ENCODE data around the gene OPCML.

OPCML gene

GRCh38 chr11:133390803-133391202 lies 141.5 kb downstream of the OPCML start:
- POLR2A ChIA-PET = no interaction called here
- CTCF ChIA-PET = no interaction called here

DNA sequence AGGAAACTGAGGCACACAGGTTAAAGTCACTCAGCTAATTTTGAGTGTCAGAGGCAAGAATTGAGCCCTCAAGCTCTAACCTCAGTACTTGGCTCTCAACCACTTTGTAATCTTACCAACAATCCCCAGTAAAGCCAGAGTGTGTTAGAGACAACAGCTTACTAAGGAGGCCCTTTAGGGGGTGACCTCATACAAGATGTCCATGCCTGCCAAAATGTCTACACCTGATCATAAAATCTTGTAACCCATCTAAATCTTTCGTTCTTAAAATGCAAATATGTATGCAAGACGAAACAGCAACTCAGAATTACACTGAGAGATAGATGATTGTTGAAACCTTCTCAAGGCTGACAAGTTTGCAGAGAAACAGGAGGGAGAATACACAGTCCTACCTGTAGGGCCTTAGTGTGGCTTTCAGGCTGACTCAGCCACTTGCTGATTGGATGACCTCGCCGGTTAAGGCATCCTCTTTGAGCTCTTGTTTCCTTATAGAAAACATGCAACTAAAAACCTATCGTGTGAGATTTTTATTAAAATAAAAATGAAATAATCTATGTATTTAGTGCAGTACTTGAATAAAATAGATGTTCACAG lies 143.2 kb downstream of the OPCML start:
- no peak for TF ChIP-seq CTCF (IDR thresholded peaks at IDR 0.05; ENCODE audit: insufficient read depth, low read length, missing control alignments)
- CTCF ChIA-PET = no interaction called here
- no peak for DNase-seq (ENCODE audit: low read depth, low spot score)
- H3K4me3 ChIP-seq (ENCODE audit: low read depth, low read length) = no peak overlapping the region
- POLR2A ChIA-PET = no interaction called here

More at GRCh38 chr11:133390803-133391202, 141.5 kb downstream of the OPCML start:
- H3K4me3 ChIP-seq (ENCODE audit: low read depth, low read length) = no peak overlapping the region
- no peak for TF ChIP-seq CTCF (IDR thresholded peaks at IDR 0.05; ENCODE audit: insufficient read depth, low read length, missing control alignments)
- DNase-seq (ENCODE audit: low read depth, low spot score) = no peak

GRCh38 chr11:133388260-133388659 lies 144.0 kb downstream of the OPCML start:
- POLR2A ChIA-PET = no interaction called here
- no peak for TF ChIP-seq CTCF (IDR thresholded peaks at IDR 0.05; ENCODE audit: insufficient read depth, low read length, missing control alignments)
- no peak for DNase-seq (ENCODE audit: low read depth, low spot score)
- H3K4me3 ChIP-seq (ENCODE audit: low read depth, low read length) = no peak overlapping the region
- CTCF ChIA-PET = no interaction called here

- DNase-seq (ENCODE audit: low read depth, low spot score) = no peak
- POLR2A ChIA-PET = no interaction called here
- TF ChIP-seq CTCF (IDR thresholded peaks at IDR 0.05; ENCODE audit: insufficient read depth, low read length, missing control alignments) = no peak
- no peak overlapping the region for H3K4me3 ChIP-seq (ENCODE audit: low read depth, low read length)
- CTCF ChIA-PET = no interaction called here
Observed at GRCh38 chr11:133386852-133387251, 145.4 kb downstream of the OPCML start.

GRCh38 chr11:133386262-133386661 lies 146.0 kb downstream of the OPCML start:
- CTCF ChIA-PET = no interaction called here

DNA sequence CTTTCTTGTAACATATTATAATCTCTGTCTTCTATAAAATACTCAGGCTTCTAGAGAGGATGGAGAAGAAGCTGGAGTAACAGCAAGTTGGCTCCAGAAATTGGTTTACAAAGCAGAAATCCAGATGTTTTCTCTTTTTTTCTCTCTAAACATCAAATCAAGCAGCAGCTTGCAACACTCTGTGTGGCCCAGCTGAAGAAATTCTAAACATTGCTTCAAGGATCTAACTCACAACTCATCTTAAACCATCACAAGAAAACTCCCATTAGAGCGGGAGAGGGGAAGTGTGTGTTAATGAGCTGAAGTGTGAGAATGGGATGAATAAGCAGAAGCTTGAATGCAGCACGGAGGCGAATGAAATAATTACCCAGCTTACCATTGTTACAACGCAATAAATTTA lies 146.5 kb downstream of the OPCML start:
- DNase-seq (ENCODE audit: low read depth, low spot score) = no peak
- ChIA-PET CTCF (no interaction called here), POLR2A (no interaction called here)
- no peak overlapping the region for H3K4me3 ChIP-seq (ENCODE audit: low read depth, low read length)
- TF ChIP-seq CTCF (IDR thresholded peaks at IDR 0.05; ENCODE audit: insufficient read depth, low read length, missing control alignments) = no peak

More at GRCh38 chr11:133386262-133386661, 146.0 kb downstream of the OPCML start:
- DNase-seq (ENCODE audit: low read depth, low spot score) = no peak
- POLR2A ChIA-PET = no interaction called here
- no peak for TF ChIP-seq CTCF (IDR thresholded peaks at IDR 0.05; ENCODE audit: insufficient read depth, low read length, missing control alignments)
- H3K4me3 ChIP-seq (ENCODE audit: low read depth, low read length) = no peak overlapping the region
